Stimulated activated memory B cell treated with anti-CD40 and anti-IgM and Interleukin-4, amounts not matched to agents 10 μg/mL and 1 μg/mL and 100 μg/mL, for 72 hours (primary cell): ENCODE measurements around the gene LCN1.

Experiments used
- ATAC-seq: fragments of 150-1000 bp; cut with Tn5 transposase; 2 replicates; pipeline ENCODE4 v1.10.0; 2021
- H3K27ac Mint-ChIP-seq: one replicate; pipeline ENCODE4 v1.8.0; 2022; ENCODE audit warnings: mild to moderate bottlenecking, mixed read lengths
- H3K27me3 Mint-ChIP-seq: one replicate; pipeline ENCODE4 v1.8.0; 2022; ENCODE audit warnings: mixed read lengths
- H3K36me3 Mint-ChIP-seq: one replicate; pipeline ENCODE4 v1.8.0; 2022; ENCODE audit warnings: mixed read lengths
- H3K4me1 Mint-ChIP-seq: one replicate; pipeline ENCODE4 v1.8.0; 2022; ENCODE audit warnings: mixed read lengths
- H3K4me3 Mint-ChIP-seq: one replicate; pipeline ENCODE4 v1.8.0; 2022; ENCODE audit warnings: mild to moderate bottlenecking, moderate library complexity, mixed read lengths
- H3K9me3 Mint-ChIP-seq: one replicate; pipeline ENCODE4 v1.8.0; 2022; ENCODE audit warnings: mixed read lengths

The LCN1 gene

DNA sequence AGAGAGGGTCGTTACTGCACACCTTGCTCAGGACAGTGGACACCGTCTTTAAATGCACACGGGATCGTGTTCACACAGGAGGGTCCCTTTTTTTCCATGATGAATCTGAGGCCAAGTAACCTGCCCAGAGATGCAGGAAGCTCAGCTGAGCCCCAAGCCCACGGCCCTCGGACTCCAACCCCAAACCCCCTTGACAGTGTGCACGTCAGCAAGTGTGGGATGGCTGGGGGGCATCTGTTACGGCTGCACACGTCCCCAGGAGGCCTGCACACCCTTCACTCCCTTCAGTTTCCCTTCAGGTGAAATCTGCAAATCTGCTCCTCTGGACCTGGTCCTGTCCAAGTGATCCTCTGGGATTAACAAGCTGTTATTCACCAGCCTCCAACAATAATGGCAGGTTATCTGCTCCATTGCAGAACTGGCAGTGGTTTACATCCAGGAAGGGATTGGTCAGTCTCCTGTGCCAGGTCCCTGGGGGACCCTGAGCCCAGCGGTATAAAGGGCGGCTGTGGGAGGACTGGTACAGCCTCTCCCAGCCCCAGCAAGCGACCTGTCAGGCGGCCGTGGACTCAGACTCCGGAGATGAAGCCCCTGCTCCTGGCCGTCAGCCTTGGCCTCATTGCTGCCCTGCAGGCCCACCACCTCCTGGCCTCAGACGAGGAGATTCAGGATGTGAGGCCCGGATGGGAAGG is at the start of gene LCN1:
LCN1 (plus strand) TSS at position 525 of the 692 bp plus-strand sequence; CDS start at position 583, 58 bp downstream.
- Mint-ChIP-seq H3K27me3 (peaks cover 38% of the 10 kb centered on the region), H3K9me3 (no peaks in the 10 kb centered on the region), H3K4me1 (no peaks in the 10 kb centered on the region), H3K27ac (no peak within 1 kb of the TSS), H3K36me3 (no peaks in the 10 kb centered on the region), H3K4me3 (no peak within 1 kb of the TSS)
- no peak for ATAC-seq

DNA sequence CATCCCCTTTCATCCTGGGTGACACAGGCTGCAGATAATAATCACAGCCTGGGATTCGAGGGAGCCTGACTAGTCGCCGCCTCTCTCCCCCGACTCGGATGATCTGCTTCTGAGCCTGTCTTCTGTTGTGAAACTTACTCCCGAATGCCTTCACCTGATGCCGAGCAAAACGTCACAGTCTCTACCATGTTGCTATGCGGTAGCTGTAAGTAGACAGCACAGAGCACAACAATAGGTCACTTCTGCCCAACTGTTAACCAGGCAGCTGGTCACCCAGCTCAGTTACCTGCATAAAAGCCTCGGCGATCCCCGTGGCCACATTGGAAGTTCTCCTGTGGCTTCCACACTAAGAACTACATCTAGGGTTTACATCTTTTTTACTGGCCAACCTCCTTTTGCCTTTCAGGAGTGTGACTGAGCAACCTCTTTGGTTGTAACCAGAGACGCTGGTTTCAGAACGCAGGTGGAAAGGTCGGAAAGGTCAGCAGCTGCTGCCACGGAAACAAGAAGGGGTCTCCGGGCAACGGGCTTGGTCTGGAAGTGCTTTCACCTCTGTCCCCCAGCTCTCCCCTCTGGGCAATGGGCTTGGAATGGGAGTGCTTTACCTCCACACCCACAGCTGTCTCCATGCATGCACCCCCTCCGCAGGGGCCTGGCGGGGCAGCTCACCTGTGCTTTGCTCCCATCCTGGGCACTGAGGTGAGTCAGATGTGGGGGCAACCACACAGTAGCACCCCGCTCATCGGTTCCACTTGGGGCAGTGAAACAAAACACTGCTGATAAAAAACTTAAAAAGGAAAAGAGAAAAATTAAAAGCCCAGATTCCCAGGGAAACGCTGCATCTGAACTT is 49.2 kb upstream of the LCN1 start:
- Mint-ChIP-seq H3K27me3 (peaks cover 62% of the 10 kb centered on the region), H3K4me3 (no peak overlapping the region)

DNA sequence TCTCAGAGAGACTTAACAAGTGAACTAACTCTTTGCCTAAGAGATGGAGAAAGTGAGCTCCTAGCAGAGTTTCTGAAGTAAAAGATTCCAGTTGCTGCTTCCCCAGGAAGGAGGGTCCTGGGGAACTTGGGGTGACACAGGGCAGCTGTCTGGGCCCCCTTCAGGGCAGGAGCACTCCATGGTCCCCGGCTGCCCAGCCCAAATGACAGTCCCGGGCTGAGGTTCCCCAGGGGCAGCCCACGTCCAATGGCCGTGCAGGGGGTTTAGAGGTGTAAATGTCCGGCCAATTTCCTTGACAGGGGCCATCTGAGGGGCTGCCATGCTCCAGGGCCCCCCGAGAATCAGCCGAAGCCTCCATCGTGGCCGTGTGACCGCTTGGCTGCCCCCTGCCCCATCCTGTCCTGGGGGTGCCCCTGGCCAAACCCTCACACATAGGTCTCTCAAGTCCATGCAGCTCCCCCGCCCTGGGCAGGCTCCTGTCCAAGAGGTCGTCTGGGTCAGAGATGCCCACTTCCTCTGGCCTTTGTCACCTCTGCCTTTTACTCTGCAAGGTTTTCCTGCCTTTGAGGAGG is 47.2 kb upstream of the LCN1 start:
- Mint-ChIP-seq H3K4me3 (no peak overlapping the region), H3K27me3 (peaks cover 54% of the 10 kb centered on the region), H3K9me3 (no peaks in the 10 kb centered on the region), H3K27ac (no peak overlapping the region), H3K36me3 (no peaks in the 10 kb centered on the region), H3K4me1 (peaks cover 6% of the 10 kb centered on the region)
- no peak for ATAC-seq

More for the DNA sequence above, 49.2 kb upstream of the LCN1 start:
- Mint-ChIP-seq H3K4me1 (no peaks in the 10 kb centered on the region), H3K36me3 (no peaks in the 10 kb centered on the region), H3K27ac (no peak overlapping the region), H3K9me3 (no peaks in the 10 kb centered on the region)
- ATAC-seq, result no peak

DNA sequence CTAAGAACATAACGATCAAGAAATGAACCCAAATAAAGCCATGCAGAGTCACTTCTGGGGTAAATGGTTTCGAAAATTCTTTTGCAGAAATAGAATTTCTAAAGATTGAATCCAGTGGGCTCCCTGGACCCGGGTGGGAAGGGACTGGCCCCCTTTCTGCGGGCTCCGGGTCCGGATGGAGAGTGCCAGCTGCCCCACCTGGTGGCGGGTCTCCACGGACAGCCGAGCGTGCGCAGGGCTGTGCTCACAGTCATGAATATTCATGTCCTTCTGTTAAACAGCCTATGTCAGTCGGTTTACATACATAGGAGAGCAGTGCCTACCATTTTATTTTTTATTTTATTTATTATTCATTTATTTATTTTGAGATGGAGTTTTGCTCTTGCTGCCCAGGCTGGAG is 46.3 kb upstream of the LCN1 start:
- Mint-ChIP-seq H3K27me3 (peaks cover 50% of the 10 kb centered on the region), H3K36me3 (no peaks in the 10 kb centered on the region), H3K4me1 (peaks cover 6% of the 10 kb centered on the region), H3K4me3 (no peak overlapping the region), H3K27ac (no peak overlapping the region), H3K9me3 (no peaks in the 10 kb centered on the region)
- no peak for ATAC-seq

DNA sequence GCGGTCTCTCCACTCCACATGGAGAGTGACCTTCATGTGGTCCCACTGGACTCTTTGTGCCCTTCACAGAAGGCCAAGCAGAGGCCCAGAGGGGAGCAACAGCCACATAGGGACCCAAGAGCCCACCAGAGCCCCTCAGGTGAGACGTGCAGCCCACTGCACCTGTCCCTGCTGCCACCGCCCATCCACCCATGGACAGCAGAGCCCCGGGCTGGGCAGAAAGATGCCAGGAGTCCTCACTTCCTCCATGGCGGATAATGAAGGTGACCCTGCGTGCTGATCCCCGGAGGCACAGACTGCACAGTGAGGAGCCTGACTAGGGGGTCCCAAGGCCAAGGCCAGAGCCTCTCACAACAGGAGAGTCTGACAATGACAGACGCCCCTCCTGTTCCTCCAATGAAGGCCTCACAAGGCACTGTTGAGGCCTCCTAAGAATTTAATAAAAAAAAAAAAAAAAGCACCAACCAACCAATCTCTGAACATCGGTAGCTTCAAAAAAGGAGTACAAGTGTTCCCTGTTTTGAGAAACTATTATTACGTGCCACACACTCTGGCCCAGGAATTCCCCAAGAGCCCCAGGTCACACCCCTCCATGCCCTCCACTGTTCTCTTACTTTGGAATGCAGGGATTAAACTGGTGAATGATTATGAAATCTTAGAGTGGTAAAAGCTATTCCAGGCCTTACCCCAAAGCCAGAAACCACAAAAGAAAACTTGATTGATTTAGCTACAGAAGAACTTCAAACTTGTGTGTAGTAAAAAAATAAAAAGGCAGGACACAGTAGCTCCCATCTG is 44.5 kb upstream of the LCN1 start:
- peaks cover 35% of the 10 kb centered on the region for H3K27me3 Mint-ChIP-seq
- peaks cover 10% of the 10 kb centered on the region for H3K4me1 Mint-ChIP-seq
- H3K27ac Mint-ChIP-seq, result no peak overlapping the region
- H3K36me3 Mint-ChIP-seq, result no peaks in the 10 kb centered on the region
- H3K9me3 Mint-ChIP-seq, result no peaks in the 10 kb centered on the region
- ATAC-seq, result no peak
- H3K4me3 Mint-ChIP-seq, result no peak overlapping the region

DNA sequence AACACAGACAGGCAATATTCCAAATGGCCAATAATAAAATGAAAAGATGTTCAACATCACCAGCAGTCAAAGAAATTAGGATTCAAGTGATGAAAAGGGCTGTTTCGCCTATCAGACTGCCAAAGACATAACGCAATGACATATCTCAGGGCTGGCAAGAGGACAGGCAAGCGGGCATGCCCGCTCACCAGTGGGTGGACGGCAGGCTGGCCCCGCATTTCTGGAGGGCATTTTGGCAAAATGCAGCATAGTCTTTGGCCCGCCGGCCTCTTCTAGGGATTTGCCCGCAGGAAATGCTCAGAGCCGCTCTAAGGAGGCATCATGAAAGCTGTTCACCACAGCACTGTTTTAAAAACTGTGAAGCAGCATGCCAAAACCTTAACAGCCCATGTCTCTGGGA is 43.0 kb upstream of the LCN1 start:
- Mint-ChIP-seq H3K27me3 (peaks cover 21% of the 10 kb centered on the region), H3K4me1 (peaks cover 10% of the 10 kb centered on the region), H3K9me3 (no peaks in the 10 kb centered on the region), H3K36me3 (no peaks in the 10 kb centered on the region), H3K4me3 (peak overlapping the region; percentile 93), H3K27ac (no peak overlapping the region)
- no peak for ATAC-seq

DNA sequence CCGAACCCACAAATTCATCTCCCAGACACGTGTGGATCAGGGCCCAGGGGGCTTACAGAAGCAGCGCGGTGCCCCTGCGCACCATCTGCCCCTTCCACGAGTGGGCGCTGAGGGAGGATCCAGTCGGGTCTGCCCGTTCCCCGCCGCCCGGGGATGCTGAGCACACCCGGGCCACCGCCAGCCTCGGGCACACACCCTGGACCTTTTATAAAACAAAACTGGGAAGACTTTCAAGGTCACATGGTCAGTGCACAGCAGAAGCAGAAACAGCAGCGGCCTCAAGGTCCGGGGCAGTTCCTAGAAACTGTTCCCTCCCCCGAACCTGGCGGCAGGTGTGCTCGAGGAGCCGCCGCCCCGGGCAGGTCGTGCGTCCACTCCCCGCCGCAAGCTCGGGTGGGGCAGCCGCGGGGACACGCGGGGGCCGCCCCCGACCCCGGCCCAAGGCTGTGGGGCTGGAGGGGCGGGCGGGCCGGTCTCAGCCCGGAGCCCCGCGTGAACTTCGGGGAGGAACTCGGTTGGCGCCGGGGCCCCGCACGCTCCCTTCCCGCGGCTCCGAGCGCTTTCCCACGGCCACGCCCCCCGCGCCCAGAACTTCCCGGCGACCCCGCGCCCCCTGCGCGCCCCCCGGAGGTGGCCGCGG is 42.3 kb upstream of the LCN1 start:
- Mint-ChIP-seq H3K27ac (peak overlapping the region; percentile 69), H3K4me1 (peaks cover 10% of the 10 kb centered on the region), H3K27me3 (peaks cover 16% of the 10 kb centered on the region), H3K9me3 (no peaks in the 10 kb centered on the region), H3K4me3 (peak overlapping the region; percentile 93), H3K36me3 (no peaks in the 10 kb centered on the region)
- ATAC-seq, result peak; percentile 37

DNA sequence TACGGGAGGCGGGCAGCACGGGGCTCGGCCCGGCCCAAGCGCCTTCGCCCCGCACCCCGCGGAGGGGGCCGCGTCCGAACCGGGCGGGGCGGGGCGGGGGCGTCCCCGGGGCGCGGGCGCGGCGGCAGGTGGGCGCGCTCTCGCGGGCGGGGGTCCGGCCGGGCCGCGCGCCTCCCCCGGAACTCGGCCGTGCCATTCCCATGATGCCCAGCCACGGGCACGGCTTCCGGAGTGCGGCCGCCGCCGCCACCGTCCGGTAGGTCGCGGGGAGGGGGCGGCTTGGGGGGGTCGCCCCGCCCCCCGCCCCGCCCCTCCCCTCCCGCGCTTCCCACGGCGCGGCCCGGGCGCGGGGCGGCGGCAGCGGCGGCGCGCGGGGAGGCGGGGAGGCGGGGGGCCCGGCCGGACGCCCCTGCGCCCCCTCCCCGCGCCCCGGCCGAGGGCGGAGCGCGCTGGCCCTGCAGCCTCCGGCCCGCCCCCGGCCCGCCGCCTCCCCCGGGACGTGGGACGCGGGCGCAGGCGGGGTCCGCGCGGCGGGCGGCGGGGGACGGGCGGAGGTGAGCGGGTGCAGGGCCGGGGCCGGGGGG is 41.7 kb upstream of the LCN1 start, which contains the start of gene PPP1R26:
PPP1R26 (plus strand) TSS at position 314 of the 584 bp plus-strand sequence. CDS start 4,729 bp downstream, outside the sequence.
- Mint-ChIP-seq H3K27ac (peak within 1 kb of the TSS; percentile 69), H3K4me3 (peak within 1 kb of the TSS; percentile 93), H3K4me1 (peaks cover 10% of the 10 kb centered on the region), H3K36me3 (peaks cover 4% of the 10 kb centered on the region), H3K9me3 (no peaks in the 10 kb centered on the region), H3K27me3 (peaks cover 17% of the 10 kb centered on the region)
- ATAC-seq, result peak; percentile 59

DNA sequence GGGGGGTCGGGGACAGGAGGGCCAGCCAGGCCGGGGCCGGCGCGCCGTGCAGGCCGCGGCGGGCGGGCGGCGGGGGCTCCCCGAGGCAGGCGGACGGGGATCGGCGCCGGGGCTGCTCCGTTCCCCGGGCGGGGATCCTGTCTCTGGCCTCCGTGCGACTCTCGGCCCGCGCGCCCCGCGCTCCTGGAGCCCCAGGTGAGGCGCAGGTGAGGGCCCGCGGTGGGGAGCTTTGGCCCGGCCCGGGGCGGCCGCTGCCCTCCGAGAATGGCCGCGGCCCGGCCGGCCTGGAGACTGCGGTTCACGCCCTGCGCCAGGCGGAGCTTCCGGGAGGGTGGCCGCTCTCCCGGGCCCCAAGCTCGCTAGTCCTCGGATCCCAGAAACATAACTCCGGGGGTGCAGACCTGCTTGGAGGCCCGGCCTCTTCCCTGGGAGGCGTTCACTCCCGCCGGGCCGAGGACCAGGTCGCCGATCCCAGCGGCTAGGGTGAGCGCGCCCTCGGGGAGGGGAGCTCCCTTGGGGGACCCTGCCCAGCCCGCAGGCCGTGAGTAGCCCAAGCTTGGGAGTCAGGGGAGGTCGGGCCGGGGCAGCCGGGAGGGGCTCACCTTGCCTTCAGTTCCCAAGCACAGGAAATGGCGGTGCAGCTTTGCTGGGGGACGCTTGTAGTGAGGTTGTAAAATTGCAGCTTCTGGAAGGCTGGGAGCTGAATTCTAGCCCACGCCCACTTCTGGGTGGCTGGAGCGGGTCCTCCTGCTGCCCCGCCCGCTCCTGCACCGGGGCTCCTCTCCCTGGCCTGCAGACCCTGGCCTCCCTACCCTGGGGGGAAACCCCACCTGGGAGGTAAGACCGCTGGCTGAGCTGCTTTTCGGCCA is 40.9 kb upstream of the LCN1 start:
- H3K27ac Mint-ChIP-seq, result no peak overlapping the region
- H3K9me3 Mint-ChIP-seq, result no peaks in the 10 kb centered on the region
- peaks cover 23% of the 10 kb centered on the region for H3K27me3 Mint-ChIP-seq
- peak overlapping the region; percentile 51 for H3K4me3 Mint-ChIP-seq
- peaks cover 10% of the 10 kb centered on the region for H3K4me1 Mint-ChIP-seq
- peak; percentile 45 for ATAC-seq
- peaks cover 12% of the 10 kb centered on the region for H3K36me3 Mint-ChIP-seq

DNA sequence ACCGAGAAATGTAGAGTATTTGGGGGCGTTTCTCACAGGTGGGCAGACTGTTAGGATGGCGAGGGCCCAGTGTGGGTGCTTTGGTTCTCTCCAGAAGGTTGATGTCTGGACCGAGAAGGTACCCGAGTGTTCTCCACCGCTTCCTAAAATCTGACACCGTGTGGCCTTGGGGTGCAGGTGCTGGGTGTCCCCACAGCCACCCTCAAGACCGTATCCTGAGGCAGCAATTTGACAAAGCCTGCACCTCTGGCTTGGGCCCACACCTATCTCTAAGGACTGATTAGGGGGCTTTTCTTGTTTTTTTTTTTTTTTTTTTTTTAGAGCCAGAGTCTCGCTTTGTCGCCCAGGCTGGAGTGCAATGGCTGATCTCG is 40.3 kb upstream of the LCN1 start:
- Mint-ChIP-seq H3K27me3 (peaks cover 22% of the 10 kb centered on the region), H3K4me1 (peaks cover 10% of the 10 kb centered on the region), H3K27ac (no peak overlapping the region), H3K9me3 (no peaks in the 10 kb centered on the region), H3K4me3 (peak overlapping the region; percentile 51), H3K36me3 (peaks cover 15% of the 10 kb centered on the region)
- no peak for ATAC-seq

DNA sequence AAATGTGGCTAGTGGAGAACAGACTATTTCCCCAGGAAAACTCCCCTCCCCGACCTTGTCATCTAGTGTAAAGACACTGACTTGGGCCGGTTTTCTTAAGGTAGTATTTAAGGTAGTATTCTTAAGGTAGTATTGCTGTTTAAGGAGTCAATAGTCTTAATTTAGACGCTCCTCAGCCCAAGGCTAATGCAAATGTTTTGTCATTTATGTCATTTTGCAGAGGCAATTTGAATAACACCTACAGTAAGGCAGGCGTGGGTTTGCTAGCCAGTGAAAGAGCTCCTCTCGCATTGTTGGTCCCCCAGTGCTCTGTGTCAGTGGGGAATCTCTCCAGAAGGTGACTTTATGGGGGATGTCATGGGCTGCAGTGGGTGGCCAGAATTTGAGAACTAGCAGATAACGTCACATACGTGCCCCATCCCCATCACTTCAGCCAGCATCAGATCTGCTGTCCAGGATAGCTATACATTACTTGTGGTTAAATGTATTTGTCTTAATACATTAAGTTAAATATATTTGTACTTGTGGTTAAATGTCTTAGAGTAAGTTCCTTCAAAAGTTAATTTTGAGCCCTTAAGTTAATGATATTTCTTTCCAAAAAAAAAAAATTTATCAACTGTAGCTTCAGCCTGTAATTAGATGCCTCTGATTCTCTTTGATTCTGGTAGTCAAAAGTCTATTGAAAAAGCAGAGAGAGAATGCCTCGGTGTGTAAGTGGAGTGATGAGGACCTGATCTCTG is 39.1 kb upstream of the LCN1 start:
- Mint-ChIP-seq H3K4me1 (peaks cover 10% of the 10 kb centered on the region), H3K4me3 (no peak overlapping the region), H3K27ac (no peak overlapping the region), H3K36me3 (peaks cover 25% of the 10 kb centered on the region), H3K9me3 (no peaks in the 10 kb centered on the region), H3K27me3 (peaks cover 29% of the 10 kb centered on the region)
- ATAC-seq, result no peak

DNA sequence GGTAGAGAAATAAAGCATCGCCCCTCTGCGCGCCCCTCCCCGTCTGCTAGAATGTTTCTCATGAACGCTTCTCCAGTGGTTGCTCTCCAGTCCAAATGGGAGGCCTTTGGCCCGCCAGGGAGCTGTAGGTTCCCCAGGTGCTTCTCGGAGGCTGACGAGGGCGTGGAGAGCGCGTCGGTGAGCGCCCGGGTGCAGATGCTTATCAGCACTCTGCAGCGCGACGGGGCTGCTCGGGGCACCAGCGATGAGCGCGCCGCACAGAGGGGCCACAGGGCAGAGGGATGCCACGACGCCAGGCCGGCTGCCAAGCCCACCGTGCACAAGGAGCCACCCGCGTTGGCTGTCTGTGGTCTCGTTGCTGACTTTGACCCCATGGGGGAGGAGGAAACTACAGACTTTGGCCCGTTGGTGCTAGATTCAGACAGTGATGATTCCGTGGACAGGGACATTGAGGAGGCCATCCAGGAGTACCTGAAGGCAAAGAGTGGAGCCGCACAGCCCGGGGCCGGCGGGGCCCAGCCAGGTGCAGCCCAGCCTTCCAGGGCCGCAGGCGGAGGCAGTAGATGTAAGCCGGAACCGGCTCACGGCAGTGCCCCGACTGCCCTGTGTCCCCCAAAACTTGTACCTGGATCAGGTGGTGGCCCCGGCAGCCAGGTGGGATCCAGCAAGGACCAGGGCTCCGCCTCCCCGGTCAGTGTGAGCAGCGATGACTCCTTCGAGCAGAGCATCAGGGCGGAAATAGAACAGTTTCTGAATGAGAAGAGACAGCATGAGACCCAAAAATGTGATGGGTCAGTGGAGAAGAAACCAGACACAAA is 36.6 kb upstream of the LCN1 start:
- H3K27ac Mint-ChIP-seq, result no peak overlapping the region
- ATAC-seq, result no peak
- peaks cover 22% of the 10 kb centered on the region for H3K27me3 Mint-ChIP-seq
- no peaks in the 10 kb centered on the region for H3K9me3 Mint-ChIP-seq
- no peak overlapping the region for H3K4me3 Mint-ChIP-seq
- peaks cover 25% of the 10 kb centered on the region for H3K36me3 Mint-ChIP-seq
- peaks cover 4% of the 10 kb centered on the region for H3K4me1 Mint-ChIP-seq
